Ovary (tissue), 3 donors: Measurements from ENCODE around the gene SGMS1.

Experiments
- EP300 ChIP-seq: sonication (generic); formaldehyde crosslinking; IDR thresholded peaks from one replicate; pipeline ENCODE4 v1.6.1; 2017; ENCODE audit warnings: antibody characterized with exemption
- POLR2A ChIP-seq: fragments of 450-650 bp; IDR thresholded peaks from one replicate; pipeline ENCODE4 v1.6.1; 2017; ENCODE audit warnings: antibody characterized with exemption, mild to moderate bottlenecking, moderate library complexity
- TF ChIP-seq, protein P1 (sequence below), 3 donors: fragments of 450-650 bp in 2 of 3; fragments of 200-600 bp in 1 of 3; IDR thresholded peaks; one replicate each; pipeline versions ENCODE4 v1.5.1 to v1.8.0; 2016 to 2022; ENCODE audit warnings: antibody characterized with exemption in 3 of 3, mild to moderate bottlenecking in 1 of 3
- donor health status: DM: no; HTN: no; CAD: no.

DNA sequence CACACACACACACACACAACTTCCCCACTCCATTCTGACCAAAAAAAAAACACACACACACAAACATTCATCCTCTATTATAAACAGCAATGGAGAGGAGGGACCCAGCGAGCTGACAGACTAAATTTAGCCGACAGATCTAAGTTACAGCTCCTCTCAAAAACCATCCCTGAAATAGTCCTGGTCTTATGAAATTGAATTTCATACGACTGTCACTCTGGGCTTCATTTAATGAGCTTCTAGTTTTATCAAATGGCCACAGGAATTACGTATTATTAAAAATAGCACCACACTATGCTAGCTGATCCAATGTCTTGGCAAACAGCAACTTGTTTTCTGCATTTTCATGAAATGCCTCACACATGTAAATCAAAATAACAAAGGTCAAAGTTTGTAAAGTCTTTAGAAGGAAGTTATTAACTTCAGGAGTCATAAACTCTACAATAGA is 241.2 kb downstream of the SGMS1 start:
- TF ChIP-seq EP300, result no peak
- TF ChIP-seq, protein P1, sequence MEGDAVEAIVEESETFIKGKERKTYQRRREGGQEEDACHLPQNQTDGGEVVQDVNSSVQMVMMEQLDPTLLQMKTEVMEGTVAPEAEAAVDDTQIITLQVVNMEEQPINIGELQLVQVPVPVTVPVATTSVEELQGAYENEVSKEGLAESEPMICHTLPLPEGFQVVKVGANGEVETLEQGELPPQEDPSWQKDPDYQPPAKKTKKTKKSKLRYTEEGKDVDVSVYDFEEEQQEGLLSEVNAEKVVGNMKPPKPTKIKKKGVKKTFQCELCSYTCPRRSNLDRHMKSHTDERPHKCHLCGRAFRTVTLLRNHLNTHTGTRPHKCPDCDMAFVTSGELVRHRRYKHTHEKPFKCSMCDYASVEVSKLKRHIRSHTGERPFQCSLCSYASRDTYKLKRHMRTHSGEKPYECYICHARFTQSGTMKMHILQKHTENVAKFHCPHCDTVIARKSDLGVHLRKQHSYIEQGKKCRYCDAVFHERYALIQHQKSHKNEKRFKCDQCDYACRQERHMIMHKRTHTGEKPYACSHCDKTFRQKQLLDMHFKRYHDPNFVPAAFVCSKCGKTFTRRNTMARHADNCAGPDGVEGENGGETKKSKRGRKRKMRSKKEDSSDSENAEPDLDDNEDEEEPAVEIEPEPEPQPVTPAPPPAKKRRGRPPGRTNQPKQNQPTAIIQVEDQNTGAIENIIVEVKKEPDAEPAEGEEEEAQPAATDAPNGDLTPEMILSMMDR (IDR thresholded peaks at IDR 0.05), result no peak
- TF ChIP-seq POLR2A, result no peak
